WTC11 (cell line): ENCODE measurements around the gene RAD18. TPM values are rescaled to one million over a fixed set of nuclear protein-coding genes. Genes with fewer than 3 reads are reported as not detected.

Experiments
- ATAC-seq: fragments of 200-7000 bp; cut with Tn5 transposase; 2 replicates; pipeline ENCODE4 v1.10.0; 2021; ENCODE audit warnings: mild to moderate bottlenecking, moderate library complexity
- CTCF ChIA-PET: fragments of 300-600 bp; sonication (Branson Sonifier 250); formaldehyde crosslinking; loops from one replicate; lab custom pipeline; 2021; ENCODE audit warnings: antibody characterized with exemption; lab: Charles Lee
- POLR2A ChIA-PET: fragments of 350-600 bp; sonication (Branson Sonifier 250); formaldehyde crosslinking; loops from one replicate; lab custom pipeline; 2021; ENCODE audit warnings: antibody characterized with exemption; lab: Charles Lee
- DNase-seq: peaks from one replicate; pipeline ENCODE4 v3.0.0; 2021; ENCODE audit warnings: low spot score
- H3K27ac Mint-ChIP-seq: 2 replicates; pipeline ENCODE4 v1.8.0; 2021; ENCODE audit warnings: mixed read lengths
- H3K27me3 Mint-ChIP-seq: 2 replicates; pipeline ENCODE4 v1.8.0; 2021; ENCODE audit warnings: low read depth, mild to moderate bottlenecking, moderate library complexity, mixed read lengths
- H3K36me3 Mint-ChIP-seq: 2 replicates; pipeline ENCODE4 v1.8.0; 2021; ENCODE audit warnings: mixed read lengths
- H3K4me1 Mint-ChIP-seq: 2 replicates; pipeline ENCODE4 v1.8.0; 2022; ENCODE audit warnings: mixed read lengths
- H3K4me3 Mint-ChIP-seq: 2 replicates; pipeline ENCODE4 v1.8.0; 2021; ENCODE audit warnings: mild to moderate bottlenecking, moderate library complexity, mixed read lengths
- H3K9me3 Mint-ChIP-seq: 2 replicates; pipeline ENCODE4 v1.8.0; 2021; ENCODE audit warnings: mixed read lengths
- AFF4 ChIP-seq: sonication (generic); formaldehyde crosslinking; IDR thresholded peaks from 2 replicates; pipeline ENCODE4 v1.8.1; 2023; ENCODE audit warnings: mild to moderate bottlenecking, missing genetic modification reagents, borderline replicate concordance
- CREM ChIP-seq: sonication (generic); formaldehyde crosslinking; IDR thresholded peaks from 2 replicates; pipeline ENCODE4 v1.8.1; 2022; ENCODE audit warnings: mild to moderate bottlenecking, missing genetic modification reagents, moderate library complexity
- ETV6 ChIP-seq: sonication (generic); formaldehyde crosslinking; IDR thresholded peaks from 2 replicates; pipeline ENCODE4 v1.8.1; 2022; ENCODE audit warnings: mild to moderate bottlenecking, missing genetic modification reagents
- GRHL2 ChIP-seq: fragments of 250-450 bp; sonication (Bioruptor Pico); IDR thresholded peaks from 2 replicates; pipeline ENCODE4 v1.8.0; 2022; ENCODE audit warnings: mild to moderate bottlenecking, moderate library complexity; ENCODE audit not compliant: insufficient replicate concordance, severe bottlenecking
- HMGA2 ChIP-seq: fragments of 250-450 bp; sonication (Bioruptor Pico); IDR thresholded peaks from 2 replicates; pipeline ENCODE4 v1.4.0; 2021; ENCODE audit warnings: mild to moderate bottlenecking, moderate library complexity
- HMGXB4 ChIP-seq: sonication (generic); formaldehyde crosslinking; IDR thresholded peaks from 2 replicates; pipeline ENCODE4 v1.8.1; 2023; ENCODE audit warnings: mild to moderate bottlenecking, moderate library complexity, missing genetic modification reagents
- IRF2 ChIP-seq: sonication (generic); formaldehyde crosslinking; IDR thresholded peaks from 2 replicates; pipeline ENCODE4 v1.8.0; 2022; ENCODE audit warnings: low read depth, missing genetic modification reagents, borderline replicate concordance
- KAT7 ChIP-seq: sonication (generic); formaldehyde crosslinking; IDR thresholded peaks from 2 replicates; pipeline ENCODE4 v1.8.1; 2023; ENCODE audit warnings: missing genetic modification reagents, mild to moderate bottlenecking, borderline replicate concordance
- MYBL2 ChIP-seq: sonication (generic); formaldehyde crosslinking; IDR thresholded peaks from 2 replicates; pipeline ENCODE4 v1.8.1; 2023; ENCODE audit warnings: mild to moderate bottlenecking, moderate library complexity, missing genetic modification reagents
- NFE2L1 ChIP-seq: sonication (generic); formaldehyde crosslinking; IDR thresholded peaks from 2 replicates; pipeline ENCODE4 v1.8.1; 2023; ENCODE audit warnings: missing genetic modification reagents
- RELA ChIP-seq: sonication (generic); formaldehyde crosslinking; IDR thresholded peaks from 2 replicates; pipeline ENCODE4 v1.8.1; 2022; ENCODE audit warnings: missing genetic modification reagents, mild to moderate bottlenecking, borderline replicate concordance
- TCF7 ChIP-seq: sonication (generic); formaldehyde crosslinking; IDR thresholded peaks from 2 replicates; pipeline ENCODE4 v1.8.0; 2022; ENCODE audit warnings: mild to moderate bottlenecking, low read depth, missing genetic modification reagents, moderate library complexity
- USF1 ChIP-seq: sonication (generic); formaldehyde crosslinking; IDR thresholded peaks from 2 replicates; pipeline ENCODE4 v1.8.0; 2022; ENCODE audit warnings: mild to moderate bottlenecking, missing genetic modification reagents
- ZBTB43 ChIP-seq: sonication (generic); formaldehyde crosslinking; IDR thresholded peaks from 2 replicates; pipeline ENCODE4 v1.8.1; 2023; ENCODE audit warnings: mild to moderate bottlenecking, missing genetic modification reagents
- ZNF232 ChIP-seq: sonication (generic); formaldehyde crosslinking; IDR thresholded peaks from 2 replicates; pipeline ENCODE4 v1.8.0; 2022; ENCODE audit warnings: mild to moderate bottlenecking, missing genetic modification reagents
- ZNF263 ChIP-seq: sonication (generic); formaldehyde crosslinking; IDR thresholded peaks from 2 replicates; pipeline ENCODE4 v1.8.1; 2022; ENCODE audit warnings: low read depth, mild to moderate bottlenecking, moderate library complexity, missing genetic modification reagents
- ZNF317 ChIP-seq: sonication (generic); formaldehyde crosslinking; IDR thresholded peaks from 2 replicates; pipeline ENCODE4 v1.8.1; 2023; ENCODE audit warnings: low read depth, mild to moderate bottlenecking, moderate library complexity, missing genetic modification reagents, borderline replicate concordance
- ZNF425 ChIP-seq: fragments of 250-450 bp; sonication (Bioruptor Pico); conservative IDR thresholded peaks from 2 replicates; pipeline ENCODE4 v1.9.0; 2021; ENCODE audit warnings: mild to moderate bottlenecking
- total RNA-seq: library from RNA; stranded (reverse); gene quantifications from 3 replicates; pipeline ENCODE4 v1.2.3, GENCODE V29; 2021

Gene RAD18
- total RNA-seq, 1 experiment from 2014 or later, result 24.4 TPM

GRCh38 chr3:8979262-8979661 is 16.0 kb upstream of the RAD18 start:
- DNase-seq, result no peak
- no peak overlapping the region for H3K27ac Mint-ChIP-seq

GRCh38 chr3:8978551-8978950 is 15.3 kb upstream of the RAD18 start:
- Mint-ChIP-seq H3K4me3 (no peak overlapping the region), H3K9me3 (peaks cover 9% of the 10 kb centered on the region), H3K27ac (no peak overlapping the region), H3K36me3 (peaks cover 3% of the 10 kb centered on the region; the same call in 1 of the 2 replicates), H3K27me3 (peaks cover 13% of the 10 kb centered on the region), H3K4me1 (peaks cover 5% of the 10 kb centered on the region; the same call in 1 of the 2 replicates)
- TF ChIP-seq TCF7 (CRISPR knock-in tag), result no peak
- TF ChIP-seq ZNF263 (CRISPR knock-in tag), result no peak
- TF ChIP-seq CREM, result no peak
- TF ChIP-seq ZNF232 (CRISPR knock-in tag), result no peak
- TF ChIP-seq ETV6 (CRISPR knock-in tag), result no peak
- no peak for TF ChIP-seq NFE2L1 (CRISPR knock-in tag)
- TF ChIP-seq KAT7 (CRISPR knock-in tag), result no peak
- TF ChIP-seq ZBTB43 (CRISPR knock-in tag), result no peak
- no peak for TF ChIP-seq RELA (CRISPR knock-in tag)
- no peak for TF ChIP-seq ZNF317
- no peak for TF ChIP-seq USF1 (CRISPR knock-in tag)
- no peak for ATAC-seq
- no peak for DNase-seq
- ChIA-PET CTCF (interaction anchor here (4.7 to 8.7 kb wide), 2 partner anchors 9 to 324 kb away, joined by 29 to 92 read pairs; no protein-coding TSS in a partner anchor), POLR2A (no interaction called here)

More at GRCh38 chr3:8979262-8979661, 16.0 kb upstream of the RAD18 start:
- TF ChIP-seq HMGA2, result no peak
- ChIA-PET CTCF (interaction anchor here (1.9 to 8.7 kb wide), 2 partner anchors 8 to 323 kb away, joined by 5 to 92 read pairs; no protein-coding TSS in a partner anchor), POLR2A (no interaction called here)
- Mint-ChIP-seq H3K27me3 (peaks cover 13% of the 10 kb centered on the region), H3K4me3 (no peak overlapping the region), H3K4me1 (peaks cover 5% of the 10 kb centered on the region; the same call in 1 of the 2 replicates), H3K36me3 (peaks cover 3% of the 10 kb centered on the region; the same call in 1 of the 2 replicates), H3K9me3 (peaks cover 9% of the 10 kb centered on the region)
- no peak for ATAC-seq

- peaks cover 5% of the 10 kb centered on the region; the same call in 1 of the 2 replicates for H3K4me1 Mint-ChIP-seq
- ATAC-seq (no peak), DNase-seq (no peak)
- no peak overlapping the region for H3K27ac Mint-ChIP-seq
- CTCF ChIA-PET, result interaction anchor here (4.7 to 8.7 kb wide), 2 partner anchors 11 to 326 kb away, joined by 29 to 92 read pairs; no protein-coding TSS in a partner anchor
- H3K4me3 Mint-ChIP-seq, result no peak overlapping the region
- peaks cover 13% of the 10 kb centered on the region for H3K27me3 Mint-ChIP-seq
- peaks cover 9% of the 10 kb centered on the region for H3K9me3 Mint-ChIP-seq
- peaks cover 3% of the 10 kb centered on the region; the same call in 1 of the 2 replicates for H3K36me3 Mint-ChIP-seq
- POLR2A ChIA-PET, result no interaction called here
- TF ChIP-seq KAT7 (CRISPR knock-in tag) (no peak), MYBL2 (CRISPR knock-in tag) (no peak), IRF2 (CRISPR knock-in tag) (no peak), AFF4 (CRISPR knock-in tag) (no peak), ZNF425 (CRISPR knock-in tag) (no peak), HMGXB4 (no peak), GRHL2 (CRISPR knock-in tag) (no peak), ETV6 (CRISPR knock-in tag) (no peak)
Measured at GRCh38 chr3:8976540-8977182, 13.4 kb upstream of the RAD18 start.
